Mucosa of gallbladder (tissue), 1 donor: ENCODE data around the gene ZNF569. TPM values are rescaled to one million over a fixed set of nuclear protein-coding genes. Genes with fewer than 3 reads are reported as not detected.
"Not testable (repeated sequence)": the region's sequence is repeated elsewhere in the genome, so short reads cannot be mapped to it uniquely, and the experiment has no call there.

Experiments
- DNase-seq: peaks from one replicate; pipeline ENCODE4 v3.0.0-alpha.2; 2020; ENCODE audit warnings: low spot score
- total RNA-seq: library from RNA; stranded (reverse); gene quantifications from one replicate; pipeline ENCODE4 v1.2.1, GENCODE V29; 2021
- donor health status: DM: no; HTN: no; CAD: no.

Gene ZNF569
- total RNA-seq, 1 donor from 2014 or later, result 7.0 TPM

DNA sequence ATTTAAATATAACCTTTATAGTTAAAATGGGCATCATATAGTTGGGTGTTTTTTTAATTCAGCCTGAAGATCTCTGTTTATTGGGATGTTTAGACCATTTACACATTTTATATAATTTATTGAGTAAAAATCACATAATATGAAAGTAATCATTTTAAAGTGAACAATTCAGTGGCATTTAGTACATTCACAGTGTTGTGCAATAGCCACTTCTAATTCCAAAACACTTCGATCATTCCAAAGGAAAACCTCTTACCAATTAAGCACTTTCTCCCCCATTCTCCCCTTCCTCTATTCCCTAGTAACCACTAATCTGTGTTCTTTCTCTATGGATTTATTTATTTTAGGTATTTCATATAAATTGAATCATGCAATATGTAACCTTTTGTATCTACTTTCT is 66.2 kb downstream of the ZNF569 start:
- DNase-seq, result no peak

DNA sequence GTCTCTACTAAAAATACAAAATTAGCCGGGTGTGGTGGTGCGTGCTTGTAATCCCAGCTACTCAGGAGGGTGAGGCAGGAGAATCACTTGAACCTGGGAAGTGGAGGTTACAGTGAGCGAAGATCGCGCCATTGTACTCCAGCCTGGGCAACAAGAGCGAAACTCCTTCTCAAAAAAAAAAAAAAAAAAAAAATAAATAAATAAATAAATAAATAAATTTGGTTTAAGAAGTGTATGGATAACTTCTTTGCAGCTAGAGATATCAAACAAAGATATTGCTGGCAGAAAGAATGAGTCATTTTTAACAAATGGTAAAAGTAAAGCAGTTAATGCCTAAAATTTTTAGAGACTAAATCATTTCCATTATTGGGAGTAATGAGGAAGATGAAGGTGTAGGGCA is 75.8 kb downstream of the ZNF569 start:
- not testable (repeated sequence) for DNase-seq

DNA sequence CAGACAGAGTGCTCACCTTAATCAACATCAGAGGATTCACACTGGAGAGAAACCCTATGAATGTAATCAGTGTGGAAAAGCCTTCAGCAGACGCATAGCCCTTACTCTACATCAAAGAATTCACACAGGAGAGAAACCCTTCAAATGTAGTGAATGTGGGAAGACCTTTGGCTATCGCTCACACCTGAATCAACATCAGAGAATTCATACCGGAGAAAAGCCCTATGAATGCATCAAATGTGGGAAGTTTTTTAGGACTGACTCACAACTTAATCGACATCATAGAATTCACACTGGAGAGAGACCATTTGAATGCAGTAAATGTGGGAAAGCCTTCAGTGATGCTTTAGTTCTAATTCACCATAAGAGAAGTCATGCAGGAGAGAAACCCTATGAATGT is 78.0 kb downstream of the ZNF569 start:
- DNase-seq, result no peak

DNA sequence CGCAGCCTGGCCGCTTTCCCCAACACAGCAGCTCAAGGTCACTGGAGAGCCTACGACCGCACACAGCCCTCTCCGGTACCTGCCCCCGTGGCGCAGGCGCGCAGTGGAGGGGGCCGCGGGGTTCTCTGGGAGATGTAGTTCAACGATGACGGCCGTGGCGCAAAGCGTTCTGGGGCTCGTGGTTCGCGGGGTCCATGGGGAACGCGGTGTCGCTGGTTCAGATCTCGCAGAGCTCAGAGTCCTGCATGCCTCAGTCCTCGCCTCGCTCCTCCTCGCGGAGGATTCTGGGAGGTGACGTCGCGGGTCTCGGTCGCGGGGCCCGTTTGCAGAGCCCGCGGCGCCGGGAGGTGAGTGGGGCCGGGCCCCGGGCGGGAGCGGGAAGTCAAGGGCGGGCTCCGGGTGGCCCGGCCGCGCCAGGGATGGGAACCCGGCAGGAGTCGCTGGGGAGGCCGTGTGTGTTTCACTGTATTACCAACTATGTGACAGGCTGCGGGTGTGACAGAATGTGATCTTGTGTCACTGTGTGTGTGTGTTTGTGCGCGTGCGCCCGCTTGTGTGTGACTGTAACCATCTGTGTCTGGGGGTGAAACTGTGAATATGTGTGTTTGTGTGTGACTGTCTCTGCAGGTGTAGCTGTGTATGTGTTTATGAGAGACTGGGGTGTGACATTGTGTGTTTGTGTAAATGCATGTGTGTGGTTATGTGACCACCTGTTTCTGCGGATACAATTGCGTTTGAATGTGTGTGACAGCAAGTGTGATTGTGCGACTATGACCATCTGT is 96.2 kb downstream of the ZNF569 start, which contains the start of gene ZNF527:
Gene ZNF527 (plus strand): TSS at position 220 of the 782 bp plus-strand sequence. CDS start 3,100 bp downstream, outside the sequence.
- peak; percentile 98 for DNase-seq

DNA sequence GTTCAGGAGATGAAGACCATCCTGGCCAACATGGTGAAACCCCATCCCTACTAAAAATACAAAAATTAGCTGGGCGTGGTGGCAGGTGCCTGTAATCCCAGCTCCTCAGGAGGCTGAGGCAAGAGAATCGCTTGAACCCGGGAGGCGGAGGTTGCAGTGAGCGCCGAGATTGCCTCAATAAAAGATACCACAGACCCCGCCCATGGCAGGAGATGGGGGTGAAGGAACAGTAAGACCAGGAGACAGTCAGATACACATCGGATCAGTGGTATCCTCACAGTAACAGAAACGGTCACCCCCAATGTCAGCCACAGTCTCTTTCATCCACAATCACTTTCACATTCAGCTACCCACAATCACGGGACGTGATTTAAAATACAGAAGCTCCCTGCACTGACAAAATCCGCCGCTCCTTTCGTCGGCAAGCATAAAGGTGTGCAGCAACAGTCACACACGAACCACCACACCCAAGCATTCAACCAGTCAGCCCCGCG is 96.8 kb downstream of the ZNF569 start:
- DNase-seq, result not testable (repeated sequence)

DNA sequence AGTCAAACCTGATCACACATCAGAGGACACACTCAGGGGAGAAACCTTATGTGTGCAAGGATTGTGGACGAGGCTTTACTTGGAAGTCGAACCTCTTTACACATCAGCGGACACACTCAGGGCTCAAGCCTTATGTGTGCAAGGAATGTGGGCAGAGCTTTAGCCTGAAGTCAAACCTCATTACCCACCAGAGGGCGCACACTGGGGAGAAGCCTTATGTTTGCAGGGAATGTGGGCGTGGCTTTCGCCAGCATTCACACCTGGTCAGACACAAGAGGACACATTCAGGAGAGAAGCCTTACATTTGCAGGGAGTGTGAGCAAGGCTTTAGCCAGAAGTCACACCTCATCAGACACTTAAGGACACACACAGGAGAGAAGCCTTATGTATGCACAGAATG is 104.5 kb downstream of the ZNF569 start:
- DNase-seq, result no peak

DNA sequence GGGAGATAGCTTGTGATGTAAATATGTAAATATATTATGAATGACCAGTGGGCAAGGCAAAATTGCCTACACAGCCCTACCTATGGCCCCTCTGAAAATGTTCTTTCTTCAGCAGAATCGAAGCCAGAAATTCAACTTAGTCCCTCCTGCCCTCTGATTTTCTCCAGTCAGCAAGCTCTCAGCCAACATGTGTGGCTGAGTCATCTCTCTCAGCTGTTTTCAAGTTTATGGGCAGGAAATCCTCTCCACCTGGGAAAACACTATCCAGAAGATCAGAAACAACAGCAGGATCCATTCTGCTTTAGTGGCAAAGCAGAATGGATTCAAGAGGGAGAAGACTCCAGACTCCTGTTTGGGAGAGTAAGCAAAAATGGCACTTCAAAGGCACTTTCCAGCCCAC is 105.2 kb downstream of the ZNF569 start:
- DNase-seq, result no peak

Other genes starting within 250 kb of the ZNF569 start
- 10.4 TPM for gene ZNF383, start 249.2 kb downstream of the ZNF569 start, total RNA-seq
- 5.9 TPM for gene ZNF527, start 96.3 kb downstream of the ZNF569 start, total RNA-seq
- 7.7 TPM for gene ZNF570, start 1.9 kb upstream of the ZNF569 start, total RNA-seq
- gene ZNF793, start 39.5 kb upstream of the ZNF569 start, total RNA-seq, result 10.8 TPM
- 7.3 TPM for gene ZNF571, start 127.3 kb upstream of the ZNF569 start, total RNA-seq
- 3.1 TPM for gene ZNF540, start 127.4 kb upstream of the ZNF569 start, total RNA-seq
- 16.0 TPM for gene ZFP30, start 188.0 kb upstream of the ZNF569 start, total RNA-seq